HL-60 (cell line): Measurements from ENCODE around the gene RASAL2.
A peak's percentile ranks its signal among the peaks of the same experiment; 100 is the strongest.

Experiments
- DNase-seq, 2 experiments: peaks; one replicate each; pipeline ENCODE4 v3.0.0-alpha.2; 2010 to 2020; ENCODE audit warnings: low read depth in 1 of 2, low spot score in 1 of 2
- H3K27ac ChIP-seq: fragments of 250-450 bp; sonication (Bioruptor Pico); replicated peaks from 2 replicates; pipeline ENCODE4 v1.5.1; 2020; ENCODE audit warnings: mild to moderate bottlenecking, moderate library complexity
- H3K27me3 ChIP-seq: fragments of 250-450 bp; sonication (Bioruptor Pico); 2 replicates; pipeline ENCODE4 v1.5.1; 2021; ENCODE audit warnings: mild to moderate bottlenecking, moderate library complexity; ENCODE audit not compliant: insufficient read depth, poor library complexity, severe bottlenecking
- H3K4me3 ChIP-seq: replicated peaks from 2 replicates; pipeline ENCODE4 v1.5.1; 2011; ENCODE audit warnings: mild to moderate bottlenecking, control low read depth, low read length; ENCODE audit not compliant: insufficient read depth
- CTCF ChIP-seq: IDR thresholded peaks from one replicate; pipeline ENCODE4 v1.5.1; 2011; ENCODE audit warnings: low read length, control low read depth, inconsistent platforms; ENCODE audit not compliant: insufficient read depth
- GABPA ChIP-seq: IDR thresholded peaks from 2 replicates; pipeline ENCODE4 v1.6.1; 2012; ENCODE audit warnings: low read depth
- POLR2AphosphoS5 ChIP-seq: IDR thresholded peaks from 2 replicates; pipeline ENCODE4 v1.6.1; 2012; ENCODE audit warnings: low read depth
- REST ChIP-seq: IDR thresholded peaks from 2 replicates; pipeline ENCODE4 v1.6.1; 2012; ENCODE audit warnings: low read depth; ENCODE audit not compliant: insufficient replicate concordance
- SPI1 ChIP-seq: IDR thresholded peaks from 2 replicates; pipeline ENCODE4 v1.6.1; 2012; ENCODE audit warnings: low read depth, mild to moderate bottlenecking, borderline replicate concordance

The RASAL2 gene

GRCh38 chr1:178531887-178532286, 438.0 kb downstream of the RASAL2 start:
- DNase-seq, result no peak
- H3K27ac ChIP-seq, result no peak overlapping the region
- no peaks in the 10 kb centered on the region for H3K27me3 ChIP-seq
- TF ChIP-seq SPI1 (no peak), REST (no peak), GABPA (no peak), POLR2AphosphoS5 (no peak), CTCF (no peak)
- no peak overlapping the region for H3K4me3 ChIP-seq

GRCh38 chr1:178532392-178532791, 438.5 kb downstream of the RASAL2 start:
- H3K4me3 ChIP-seq, result no peak overlapping the region
- DNase-seq, result peak; percentile 47 to 68
- TF ChIP-seq CTCF (peak; percentile 72), POLR2AphosphoS5 (no peak)
- no peak overlapping the region for H3K27ac ChIP-seq
- no peaks in the 10 kb centered on the region for H3K27me3 ChIP-seq

GRCh38 chr1:178533121-178533946, 439.4 kb downstream of the RASAL2 start:
- DNase-seq, result no peak
- H3K27ac ChIP-seq, result no peak overlapping the region
- TF ChIP-seq GABPA, result no peak
- no peak for TF ChIP-seq REST
- TF ChIP-seq POLR2AphosphoS5, result no peak
- TF ChIP-seq CTCF, result no peak
- no peak for TF ChIP-seq SPI1
- H3K4me3 ChIP-seq, result no peak overlapping the region
- no peaks in the 10 kb centered on the region for H3K27me3 ChIP-seq
